Thymus (tissue), 11 donors: ENCODE measurements around the gene ODF2. TPM values are rescaled to one million over a fixed set of nuclear protein-coding genes. Genes with fewer than 3 reads are reported as not detected.

Source experiments
- DNase-seq, 9 donors: peaks; one replicate each; pipeline ENCODE4 v3.0.0-alpha.2; 2013; ENCODE audit warnings: low spot score in 9 of 9, low read depth in 6 of 9, missing footprints in 1 of 9
- H3K27ac ChIP-seq, 2 donors: one replicate each; pipeline ENCODE4 v1.5.1; 2013; ENCODE audit warnings: control low read depth in 1 of 2, low read depth in 1 of 2, low read length in 1 of 2, mild to moderate bottlenecking in 1 of 2, moderate library complexity in 1 of 2
- H3K27me3 ChIP-seq, 2 donors: one replicate each; pipeline ENCODE4 v1.5.1; 2013; ENCODE audit warnings: low read length in 1 of 2; ENCODE audit not compliant: control insufficient read depth in 2 of 2, insufficient read depth in 1 of 2
- H3K36me3 ChIP-seq, 2 donors: one replicate each; pipeline ENCODE4 v1.5.1; 2013; ENCODE audit warnings: low read length in 1 of 2, mild to moderate bottlenecking in 1 of 2, moderate library complexity in 1 of 2; ENCODE audit not compliant: control insufficient read depth in 2 of 2, insufficient read depth in 2 of 2
- H3K4me1 ChIP-seq, 2 donors: one replicate each; pipeline ENCODE4 v1.5.1; 2013; ENCODE audit warnings: low read length in 2 of 2; ENCODE audit not compliant: control insufficient read depth in 2 of 2, insufficient read depth in 2 of 2
- H3K4me3 ChIP-seq, 2 donors: one replicate each; pipeline ENCODE4 v1.5.1; 2013; ENCODE audit warnings: low read length in 2 of 2, control low read depth in 1 of 2, mild to moderate bottlenecking in 1 of 2
- H3K9me3 ChIP-seq, 2 donors: one replicate each; pipeline ENCODE4 v1.5.1; 2013; ENCODE audit warnings: low read length in 1 of 2, mild to moderate bottlenecking in 1 of 2; ENCODE audit not compliant: control insufficient read depth in 2 of 2, insufficient read depth in 1 of 2
- WGBS: extraction: QIAGEN DNeasy Blood & Tissue Kit; methylation state at CpG from one replicate; pipeline ENCODE4 v1.1.7; 2013; 5-methylcytosine and 5-hydroxymethylcytosine counted together
- polyA plus RNA-seq: library from polyadenylated mRNA; stranded (reverse); fragments of 200-250 nt; gene quantifications from one replicate; pipeline ENCODE4 v1.2.3, GENCODE V29; 2013
- total RNA-seq: library from RNA; stranded (reverse); fragments of 120-200 nt; gene quantifications from one replicate; pipeline ENCODE4 v1.2.4, GENCODE V29; 2013
- donor health status: healthy.

Gene ODF2
- total and polyA plus RNA-seq, 2 donors = 22.7 to 34.4 TPM

- DNase-seq = no peak
- 57% methylated on average over 14 of the region's 14 CpGs for WGBS
Measured at GRCh38 chr9:128457207-128457606, 1.4 kb downstream of the ODF2 start.

GRCh38 chr9:128459011-128459410 is 3.2 kb downstream of the ODF2 start:
- Histone ChIP-seq H3K36me3 (peaks cover 35 to 43% of the 10 kb centered on the region in 2 donors), H3K9me3 (peaks cover 0 to 4% of the 10 kb centered on the region in 2 donors)
- 98% methylated on average over 3 of the region's 3 CpGs for WGBS

More at GRCh38 chr9:128457207-128457606, 1.4 kb downstream of the ODF2 start:
- no peaks in the 10 kb centered on the region for H3K27me3 ChIP-seq
- H3K36me3 ChIP-seq = peaks cover 23 to 33% of the 10 kb centered on the region in 2 donors
- peak overlapping the region; percentile 73 to 90 for H3K4me3 ChIP-seq
- no peak overlapping the region for H3K27ac ChIP-seq
- peaks cover 10 to 14% of the 10 kb centered on the region in 2 donors for H3K4me1 ChIP-seq
- peaks cover 0 to 4% of the 10 kb centered on the region in 2 donors for H3K9me3 ChIP-seq

GRCh38 chr9:128469070-128469469 is 13.3 kb downstream of the ODF2 start:
- no peak for DNase-seq
- H3K36me3 ChIP-seq = peaks cover 50 to 53% of the 10 kb centered on the region in 2 donors
- no peak overlapping the region for H3K4me3 ChIP-seq
- WGBS = 98% methylated on average over 7 of the region's 7 CpGs
- no peaks in the 10 kb centered on the region for H3K9me3 ChIP-seq
- no peak overlapping the region for H3K27ac ChIP-seq
- H3K4me1 ChIP-seq = no peaks in the 10 kb centered on the region
- H3K27me3 ChIP-seq = no peaks in the 10 kb centered on the region

More at GRCh38 chr9:128459011-128459410, 3.2 kb downstream of the ODF2 start:
- H3K4me1 ChIP-seq = peaks cover 10 to 14% of the 10 kb centered on the region in 2 donors
- no peaks in the 10 kb centered on the region for H3K27me3 ChIP-seq
- H3K27ac ChIP-seq = no peak overlapping the region
- no peak for DNase-seq
- no peak overlapping the region for H3K4me3 ChIP-seq

- 30% methylated on average over 5 of the region's 5 CpGs for WGBS
- no peak for DNase-seq
- Histone ChIP-seq H3K4me3 (no peak overlapping the region), H3K4me1 (no peaks in the 10 kb centered on the region), H3K27ac (no peak overlapping the region), H3K27me3 (no peaks in the 10 kb centered on the region), H3K9me3 (no peaks in the 10 kb centered on the region), H3K36me3 (peaks cover 46 to 57% of the 10 kb centered on the region in 2 donors)
Measured at GRCh38 chr9:128470560-128470959, 14.8 kb downstream of the ODF2 start.

GRCh38 chr9:128473104-128473503 is 17.3 kb downstream of the ODF2 start:
- 96% methylated on average over 5 of the region's 5 CpGs for WGBS
- no peak overlapping the region for H3K27ac ChIP-seq
- H3K4me1 ChIP-seq = no peaks in the 10 kb centered on the region
- DNase-seq = no peak
- H3K9me3 ChIP-seq = no peaks in the 10 kb centered on the region
- no peak overlapping the region for H3K4me3 ChIP-seq
- H3K36me3 ChIP-seq = peaks cover 42 to 67% of the 10 kb centered on the region in 2 donors
- H3K27me3 ChIP-seq = no peaks in the 10 kb centered on the region

GRCh38 chr9:128475867-128476266 is 20.1 kb downstream of the ODF2 start:
- no peaks in the 10 kb centered on the region for H3K4me1 ChIP-seq
- WGBS = 99% methylated on average over 7 of the region's 7 CpGs
- DNase-seq = no peak
- H3K4me3 ChIP-seq = no peak overlapping the region
- no peaks in the 10 kb centered on the region for H3K27me3 ChIP-seq
- H3K36me3 ChIP-seq = peaks cover 39 to 70% of the 10 kb centered on the region in 2 donors
- H3K9me3 ChIP-seq = no peaks in the 10 kb centered on the region
- H3K27ac ChIP-seq = no peak overlapping the region

GRCh38 chr9:128479262-128479661 is 23.5 kb downstream of the ODF2 start:
- DNase-seq = no peak
- no peak overlapping the region for H3K27ac ChIP-seq
- H3K27me3 ChIP-seq = no peaks in the 10 kb centered on the region
- H3K4me3 ChIP-seq = no peak overlapping the region
- WGBS = 96% methylated on average over 1 of the region's 1 CpG
- H3K36me3 ChIP-seq = peaks cover 50 to 79% of the 10 kb centered on the region in 2 donors
- no peaks in the 10 kb centered on the region for H3K4me1 ChIP-seq
- no peaks in the 10 kb centered on the region for H3K9me3 ChIP-seq

- 98% methylated on average over 10 of the region's 10 CpGs for WGBS
- peaks cover 70 to 84% of the 10 kb centered on the region in 2 donors for H3K36me3 ChIP-seq
Measured at GRCh38 chr9:128481561-128481960, 25.8 kb downstream of the ODF2 start.

GRCh38 chr9:128482186-128482585 is 26.4 kb downstream of the ODF2 start:
- no peaks in the 10 kb centered on the region for H3K27me3 ChIP-seq
- H3K36me3 ChIP-seq = peaks cover 74 to 85% of the 10 kb centered on the region in 2 donors
- 99% methylated on average over 7 of the region's 7 CpGs for WGBS
- no peak overlapping the region for H3K4me3 ChIP-seq
- no peak for DNase-seq
- H3K27ac ChIP-seq = no peak overlapping the region
- no peaks in the 10 kb centered on the region for H3K9me3 ChIP-seq
- no peaks in the 10 kb centered on the region for H3K4me1 ChIP-seq

More at GRCh38 chr9:128481561-128481960, 25.8 kb downstream of the ODF2 start:
- no peaks in the 10 kb centered on the region for H3K9me3 ChIP-seq
- H3K4me1 ChIP-seq = no peaks in the 10 kb centered on the region
- no peak overlapping the region for H3K27ac ChIP-seq
- H3K27me3 ChIP-seq = no peaks in the 10 kb centered on the region
- no peak for DNase-seq
- no peak overlapping the region for H3K4me3 ChIP-seq
